Measurements from ENCODE around the gene NAP1L5. TPM values are rescaled to one million over a fixed set of nuclear protein-coding genes. Genes with fewer than 3 reads are reported as not detected.
A peak's percentile ranks its signal among the peaks of the same experiment; 100 is the strongest.

NAP1L5 gene
- 8.6 TPM for total RNA-seq

- DNase-seq, result peak; percentile 17
Measured at GRCh38 chr4:88697588-88698329, at the start of gene NAP1L5. NAP1L5 (minus strand) TSS chr4:88697829; CDS start chr4:88697754, 75 bp downstream.

- DNase-seq, result no peak
Measured at GRCh38 chr4:88747351-88747750, 49.7 kb upstream of the NAP1L5 start.

GRCh38 chr4:88746206-88746605 is 48.6 kb upstream of the NAP1L5 start:
- no peak for DNase-seq

- no peak for DNase-seq
Measured at GRCh38 chr4:88745581-88746163, 48.0 kb upstream of the NAP1L5 start.

- no peak for DNase-seq
Measured at GRCh38 chr4:88745175-88745574, 47.5 kb upstream of the NAP1L5 start.

- no peak for DNase-seq
Measured at GRCh38 chr4:88744609-88745008, 47.0 kb upstream of the NAP1L5 start.

- no peak for DNase-seq
Measured at GRCh38 chr4:88743696-88744095, 46.1 kb upstream of the NAP1L5 start.

- DNase-seq, result no peak
Measured at GRCh38 chr4:88742561-88742960, 44.9 kb upstream of the NAP1L5 start.

GRCh38 chr4:88738180-88738579 is 40.6 kb upstream of the NAP1L5 start:
- DNase-seq, result no peak

- DNase-seq, result no peak
Measured at GRCh38 chr4:88737307-88737941, 39.8 kb upstream of the NAP1L5 start.

GRCh38 chr4:88736264-88736663 is 38.6 kb upstream of the NAP1L5 start:
- DNase-seq, result no peak

- DNase-seq, result no peak
Measured at GRCh38 chr4:88735564-88735963, 37.9 kb upstream of the NAP1L5 start.

GRCh38 chr4:88734403-88734949 is 36.8 kb upstream of the NAP1L5 start:
- DNase-seq, result no peak

GRCh38 chr4:88732714-88733368 is 35.2 kb upstream of the NAP1L5 start:
- DNase-seq, result no peak

GRCh38 chr4:88731381-88731780 is 33.8 kb upstream of the NAP1L5 start:
- DNase-seq, result peak; percentile 79

- DNase-seq, result no peak
Measured at GRCh38 chr4:88730811-88731210, 33.2 kb upstream of the NAP1L5 start.

GRCh38 chr4:88729146-88729760 is 31.6 kb upstream of the NAP1L5 start:
- no peak for DNase-seq

GRCh38 chr4:88728146-88728545 is 30.5 kb upstream of the NAP1L5 start:
- no peak for DNase-seq

GRCh38 chr4:88725986-88726385 is 28.4 kb upstream of the NAP1L5 start:
- DNase-seq, result no peak

- DNase-seq, result no peak
Measured at GRCh38 chr4:88725143-88725542, 27.5 kb upstream of the NAP1L5 start.

GRCh38 chr4:88724406-88724805 is 26.8 kb upstream of the NAP1L5 start:
- DNase-seq, result no peak

GRCh38 chr4:88722828-88723227 is 25.2 kb upstream of the NAP1L5 start:
- DNase-seq, result no peak
